ENCODE data around the gene ABHD10. TPM values are rescaled to one million over a fixed set of nuclear protein-coding genes. Genes with fewer than 3 reads are reported as not detected.
A peak's percentile ranks its signal among the peaks of the same experiment; 100 is the strongest.
"Not testable (repeated sequence)": the region's sequence is repeated elsewhere in the genome, so short reads cannot be mapped to it uniquely, and the experiment has no call there.

ABHD10 gene
- total RNA-seq, 1 donor from 2014 or later, result 22.6 TPM

DNA sequence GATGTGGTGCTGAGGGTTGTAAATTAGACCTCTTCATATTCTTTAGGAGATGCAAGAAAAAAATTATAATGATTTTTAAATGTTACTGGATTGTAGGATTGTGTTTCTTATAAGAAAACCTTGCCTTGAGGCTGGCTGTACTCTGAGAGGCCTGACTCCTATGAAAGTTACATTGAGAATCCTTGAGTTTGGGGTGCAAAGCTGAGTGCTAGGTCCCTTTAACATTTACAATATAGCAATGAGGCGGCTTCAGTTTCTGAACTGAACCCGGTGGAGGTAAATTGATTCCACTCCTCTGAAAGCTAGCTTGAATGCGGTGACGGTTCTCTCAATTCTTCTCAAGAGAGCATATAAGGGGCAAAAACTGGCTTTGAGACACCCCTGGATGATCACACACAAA is 55.6 kb downstream of the ABHD10 start, which contains the start of gene TMPRSS7:
TMPRSS7 (plus strand) TSS at position 301 of the 400 bp plus-strand sequence. CDS start 110 bp downstream, outside the sequence.
- Histone ChIP-seq H3K36me3 (ENCODE audit: control insufficient read depth, insufficient read depth, low read length) (no peaks in the 10 kb centered on the region), H3K27me3 (ENCODE audit: control insufficient read depth, insufficient read depth, low read length) (no peaks in the 10 kb centered on the region), H3K4me3 (ENCODE audit: low read depth, low read length) (no peak within 1 kb of the TSS)
- FAIRE-seq, result no peak
- TF ChIP-seq, protein P1, sequence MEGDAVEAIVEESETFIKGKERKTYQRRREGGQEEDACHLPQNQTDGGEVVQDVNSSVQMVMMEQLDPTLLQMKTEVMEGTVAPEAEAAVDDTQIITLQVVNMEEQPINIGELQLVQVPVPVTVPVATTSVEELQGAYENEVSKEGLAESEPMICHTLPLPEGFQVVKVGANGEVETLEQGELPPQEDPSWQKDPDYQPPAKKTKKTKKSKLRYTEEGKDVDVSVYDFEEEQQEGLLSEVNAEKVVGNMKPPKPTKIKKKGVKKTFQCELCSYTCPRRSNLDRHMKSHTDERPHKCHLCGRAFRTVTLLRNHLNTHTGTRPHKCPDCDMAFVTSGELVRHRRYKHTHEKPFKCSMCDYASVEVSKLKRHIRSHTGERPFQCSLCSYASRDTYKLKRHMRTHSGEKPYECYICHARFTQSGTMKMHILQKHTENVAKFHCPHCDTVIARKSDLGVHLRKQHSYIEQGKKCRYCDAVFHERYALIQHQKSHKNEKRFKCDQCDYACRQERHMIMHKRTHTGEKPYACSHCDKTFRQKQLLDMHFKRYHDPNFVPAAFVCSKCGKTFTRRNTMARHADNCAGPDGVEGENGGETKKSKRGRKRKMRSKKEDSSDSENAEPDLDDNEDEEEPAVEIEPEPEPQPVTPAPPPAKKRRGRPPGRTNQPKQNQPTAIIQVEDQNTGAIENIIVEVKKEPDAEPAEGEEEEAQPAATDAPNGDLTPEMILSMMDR (IDR thresholded peaks at IDR 0.05; ENCODE audit: insufficient read depth, low read length, severe bottlenecking), result no peak
- DNase-seq (ENCODE audit: low read depth), result no peak

DNA sequence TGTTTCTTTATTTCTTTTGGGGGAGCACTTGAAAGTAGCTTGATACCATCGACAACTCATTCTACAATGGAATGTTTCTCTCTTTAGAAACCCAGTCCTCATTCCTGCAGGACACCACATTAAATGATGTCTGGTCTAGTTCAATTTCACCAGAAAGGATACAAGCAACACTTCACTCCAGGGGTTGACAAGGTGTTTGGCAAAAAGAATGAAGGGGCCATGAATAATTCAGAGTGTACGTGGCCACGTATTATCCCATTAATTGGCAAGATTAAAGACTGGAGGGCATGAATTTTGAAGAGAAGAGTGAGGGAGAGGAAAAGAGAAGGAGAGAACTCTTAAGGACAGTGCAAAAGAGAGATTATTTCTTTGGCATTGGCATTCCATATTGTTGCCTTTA is 56.4 kb downstream of the ABHD10 start:
- FAIRE-seq (no peak), DNase-seq (ENCODE audit: low read depth) (no peak)
- Histone ChIP-seq H3K27me3 (ENCODE audit: control insufficient read depth, insufficient read depth, low read length) (no peaks in the 10 kb centered on the region), H3K4me3 (ENCODE audit: low read depth, low read length) (no peak overlapping the region), H3K36me3 (ENCODE audit: control insufficient read depth, insufficient read depth, low read length) (no peaks in the 10 kb centered on the region)
- TF ChIP-seq, protein P1 (IDR thresholded peaks at IDR 0.05; ENCODE audit: insufficient read depth, low read length, severe bottlenecking), result no peak

DNA sequence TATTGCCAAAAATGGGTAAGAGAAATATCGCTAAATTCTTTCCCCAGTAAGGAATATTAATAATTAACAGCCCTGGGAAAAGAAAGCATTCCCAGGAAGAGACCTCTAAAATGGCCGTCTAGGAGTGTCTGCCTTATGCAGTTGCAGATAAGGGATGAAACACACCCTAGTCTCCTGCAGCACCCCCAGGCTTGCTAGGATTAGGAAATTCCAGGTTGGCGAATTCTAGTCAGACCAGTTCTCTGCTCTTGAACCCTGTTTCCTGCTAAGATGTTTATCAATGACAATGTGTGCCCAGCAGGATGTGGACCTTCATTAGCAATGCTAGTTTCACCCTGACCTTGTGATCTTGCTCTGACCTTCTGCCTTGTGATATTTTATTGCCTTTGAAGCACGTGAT is 58.4 kb downstream of the ABHD10 start:
- not testable (repeated sequence) for H3K4me3 ChIP-seq (ENCODE audit: low read depth, low read length); DNase-seq (ENCODE audit: low read depth); H3K36me3 ChIP-seq (ENCODE audit: control insufficient read depth, insufficient read depth, low read length); FAIRE-seq; H3K27me3 ChIP-seq (ENCODE audit: control insufficient read depth, insufficient read depth, low read length)

- FAIRE-seq, result no peak
- peak; percentile 91 for DNase-seq (ENCODE audit: low read depth)
- Histone ChIP-seq H3K27me3 (ENCODE audit: control insufficient read depth, insufficient read depth, low read length) (no peaks in the 10 kb centered on the region), H3K36me3 (ENCODE audit: control insufficient read depth, insufficient read depth, low read length) (no peaks in the 10 kb centered on the region), H3K4me3 (ENCODE audit: low read depth, low read length) (no peak overlapping the region)
- TF ChIP-seq, protein P1 (IDR thresholded peaks at IDR 0.05; ENCODE audit: insufficient read depth, low read length, severe bottlenecking), result no peak
These were observed 60.0 kb downstream of the ABHD10 start for GRCh38 chr3:112038863-112039262.

DNA sequence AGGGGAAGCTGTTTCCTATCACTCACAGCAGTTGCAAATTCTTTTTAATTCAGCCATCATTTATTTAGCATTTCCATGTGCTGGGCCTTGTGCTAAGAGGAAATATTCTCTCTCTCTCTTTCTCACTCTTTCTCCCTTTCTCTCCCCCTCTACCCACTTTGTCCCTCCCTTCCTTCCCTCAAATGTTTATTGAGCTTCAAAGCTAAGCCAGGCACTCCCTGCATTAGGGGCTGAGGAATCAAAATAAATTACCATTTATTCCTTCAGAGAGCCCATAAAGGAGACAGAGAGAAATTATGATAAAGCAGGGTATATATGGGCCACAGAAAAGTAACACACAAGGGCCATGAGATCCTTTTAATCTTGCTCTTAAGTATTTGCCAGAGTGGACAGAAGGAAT is 62.5 kb downstream of the ABHD10 start:
- no peak overlapping the region for H3K4me3 ChIP-seq (ENCODE audit: low read depth, low read length)
- no peaks in the 10 kb centered on the region for H3K36me3 ChIP-seq (ENCODE audit: control insufficient read depth, insufficient read depth, low read length)
- FAIRE-seq (no peak), DNase-seq (ENCODE audit: low read depth) (no peak)
- no peaks in the 10 kb centered on the region for H3K27me3 ChIP-seq (ENCODE audit: control insufficient read depth, insufficient read depth, low read length)
- TF ChIP-seq, protein P1 (IDR thresholded peaks at IDR 0.05; ENCODE audit: insufficient read depth, low read length, severe bottlenecking), result no peak

GRCh38 chr3:112042842-112043280 is 64.0 kb downstream of the ABHD10 start:
- TF ChIP-seq, protein P1 (IDR thresholded peaks at IDR 0.05; ENCODE audit: insufficient read depth, low read length, severe bottlenecking), result no peak
- DNase-seq (ENCODE audit: low read depth) (peak; percentile 52), FAIRE-seq (no peak)
- Histone ChIP-seq H3K27me3 (ENCODE audit: control insufficient read depth, insufficient read depth, low read length) (no peaks in the 10 kb centered on the region), H3K36me3 (ENCODE audit: control insufficient read depth, insufficient read depth, low read length) (no peaks in the 10 kb centered on the region), H3K4me3 (ENCODE audit: low read depth, low read length) (no peak overlapping the region)

Other genes with a start within 250 kb of the ABHD10 start
- gene PHLDB2, start 119.8 kb upstream of the ABHD10 start, total RNA-seq, result 44.2 and 45.5 TPM in 2 replicates
- 0.77 and 1.8 TPM in 2 replicates for gene TAGLN3, start 19.9 kb downstream of the ABHD10 start, total RNA-seq
- gene TMPRSS7, start 55.7 kb downstream of the ABHD10 start, total RNA-seq, result under 0.01 and 0.13 TPM in 2 replicates
- gene C3orf52, start 107.4 kb downstream of the ABHD10 start, total RNA-seq, result 23.0 and 45.5 TPM in 2 replicates
- gene GCSAM, start 154.2 kb downstream of the ABHD10 start, total RNA-seq, result 0.13 and 0.26 TPM in 2 replicates

All from bronchial epithelial cell (primary cell).